CD4-positive, CD25-positive, alpha-beta regulatory T cell (primary cell): Measurements from ENCODE around the gene PRKAG2. TPM values are rescaled to one million over a fixed set of nuclear protein-coding genes. Genes with fewer than 3 reads are reported as not detected.

Experiments used
- ATAC-seq, 2 donors: fragments of 150-1000 bp; cut with Tn5 transposase; one replicate each; pipeline ENCODE4 v1.10.0; 2021; ENCODE audit warnings: low read depth in 2 of 2, moderate number of reproducible peaks in 2 of 2, moderate library complexity in 1 of 2
- DNase-seq, 3 donors: peaks; one replicate each; pipeline versions ENCODE4 v3.0.0 to v3.0.0-alpha.2; 2012 to 2022; ENCODE audit warnings: mixed read lengths in 1 of 3
- H3K27ac ChIP-seq: one replicate; pipeline ENCODE4 v1.7.0; 2013; ENCODE audit warnings: mild to moderate bottlenecking, low read length; ENCODE audit not compliant: insufficient read depth, poor library complexity, severe bottlenecking
- H3K27me3 ChIP-seq: one replicate; pipeline ENCODE4 v1.7.0; 2013; ENCODE audit warnings: low read length; ENCODE audit not compliant: control insufficient read depth, insufficient read depth
- H3K36me3 ChIP-seq: one replicate; pipeline ENCODE4 v1.7.0; 2013; ENCODE audit warnings: mild to moderate bottlenecking, low read length, moderate library complexity; ENCODE audit not compliant: control insufficient read depth, insufficient read depth
- H3K4me1 ChIP-seq: 2 replicates; pipeline ENCODE4 v1.7.0; 2013; ENCODE audit warnings: mild to moderate bottlenecking, low read length; ENCODE audit not compliant: insufficient read depth, control insufficient read depth, poor library complexity, severe bottlenecking
- H3K4me3 ChIP-seq: one replicate; pipeline ENCODE4 v1.7.0; 2013; ENCODE audit warnings: low read depth, mild to moderate bottlenecking, low read length, moderate library complexity
- H3K9me3 ChIP-seq, 2 experiments: 1 replicate in 1 of 2; 2 replicates in 1 of 2; pipeline ENCODE4 v1.7.0; 2013; ENCODE audit warnings: low read length in 2 of 2, mild to moderate bottlenecking in 1 of 2, moderate library complexity in 1 of 2; ENCODE audit not compliant: control insufficient read depth in 2 of 2
- H3K27ac Mint-ChIP-seq, 3 donors: one replicate each; pipeline ENCODE4 v1.8.0; 2020 to 2022; ENCODE audit warnings: mild to moderate bottlenecking in 3 of 3, mixed read lengths in 3 of 3, moderate library complexity in 2 of 3
- H3K27me3 Mint-ChIP-seq: one replicate; pipeline ENCODE4 v1.8.0; 2022; ENCODE audit warnings: mild to moderate bottlenecking, mixed read lengths
- H3K36me3 Mint-ChIP-seq: one replicate; pipeline ENCODE4 v1.8.0; 2020; ENCODE audit warnings: mixed read lengths
- H3K4me1 Mint-ChIP-seq, 4 donors: one replicate each; pipeline ENCODE4 v1.8.0; 2020 to 2022; ENCODE audit warnings: mixed read lengths in 4 of 4, mild to moderate bottlenecking in 1 of 4
- H3K4me3 Mint-ChIP-seq, 4 donors: one replicate each; pipeline ENCODE4 v1.8.0; 2020 to 2022; ENCODE audit warnings: mild to moderate bottlenecking in 4 of 4, mixed read lengths in 4 of 4, moderate library complexity in 3 of 4
- H3K9me3 Mint-ChIP-seq, 7 donors: one replicate each; pipeline ENCODE4 v1.8.0; 2020 to 2022; ENCODE audit warnings: mixed read lengths in 7 of 7, mild to moderate bottlenecking in 3 of 7, moderate library complexity in 2 of 7
- polyA plus RNA-seq, 4 donors: library from polyadenylated mRNA; unstranded; fragments of 300-500 nt; fragmentation: Illumina TruSeq; gene quantifications; one replicate each; pipeline ENCODE4 v1.2.3, GENCODE V29; 2021
- total RNA-seq: library from RNA; stranded (reverse); gene quantifications from one replicate; pipeline ENCODE4 v1.2.3, GENCODE V29; 2022

Gene PRKAG2
- total and polyA plus RNA-seq, 5 donors from 2014 or later, result 19.9 to 43.0 (median 26.1) TPM

DNA sequence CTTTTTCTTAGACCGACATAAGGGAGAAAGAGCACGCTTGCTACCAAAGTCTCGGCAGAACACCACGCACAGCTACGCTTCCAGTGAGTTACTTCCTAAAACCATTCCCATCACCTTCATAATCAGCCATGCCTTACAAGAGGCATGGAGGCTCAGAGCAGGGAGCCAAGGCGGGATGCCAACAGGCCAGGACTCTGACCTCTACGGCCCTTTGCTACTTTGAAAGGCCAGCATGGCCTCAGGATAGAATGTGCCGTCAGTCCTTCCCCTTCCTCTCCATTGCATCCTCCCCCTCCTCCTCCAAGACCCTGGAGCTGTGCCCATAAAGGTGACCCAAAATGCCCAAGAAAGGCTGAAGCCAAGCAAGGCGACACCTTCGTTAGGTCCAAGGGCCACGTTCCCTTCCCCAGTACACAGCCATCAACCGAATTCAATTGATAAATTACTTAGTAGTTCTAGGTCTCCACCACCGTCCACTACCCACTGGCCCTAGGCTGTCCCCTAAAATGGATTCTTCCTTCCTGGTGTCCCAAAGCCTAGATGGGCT is 5.7 kb downstream of the PRKAG2 start:
- Mint-ChIP-seq H3K4me1 (peaks cover 3 to 54% (median 23%) of the 10 kb centered on the region in 4 donors), H3K4me3 (peak overlapping the region in 1 of 4 donors; percentile 60), H3K27ac (no peak overlapping the region), H3K27me3 (peaks cover 5% of the 10 kb centered on the region), H3K9me3 (no peaks in the 10 kb centered on the region), H3K36me3 (no peaks in the 10 kb centered on the region)
- Histone ChIP-seq H3K36me3 (no peaks in the 10 kb centered on the region), H3K27me3 (no peaks in the 10 kb centered on the region), H3K9me3 (no peaks in the 10 kb centered on the region), H3K27ac (no peak overlapping the region), H3K4me1 (peaks cover 5% of the 10 kb centered on the region), H3K4me3 (no peak overlapping the region)
- ATAC-seq, result no peak
- no peak for DNase-seq

DNA sequence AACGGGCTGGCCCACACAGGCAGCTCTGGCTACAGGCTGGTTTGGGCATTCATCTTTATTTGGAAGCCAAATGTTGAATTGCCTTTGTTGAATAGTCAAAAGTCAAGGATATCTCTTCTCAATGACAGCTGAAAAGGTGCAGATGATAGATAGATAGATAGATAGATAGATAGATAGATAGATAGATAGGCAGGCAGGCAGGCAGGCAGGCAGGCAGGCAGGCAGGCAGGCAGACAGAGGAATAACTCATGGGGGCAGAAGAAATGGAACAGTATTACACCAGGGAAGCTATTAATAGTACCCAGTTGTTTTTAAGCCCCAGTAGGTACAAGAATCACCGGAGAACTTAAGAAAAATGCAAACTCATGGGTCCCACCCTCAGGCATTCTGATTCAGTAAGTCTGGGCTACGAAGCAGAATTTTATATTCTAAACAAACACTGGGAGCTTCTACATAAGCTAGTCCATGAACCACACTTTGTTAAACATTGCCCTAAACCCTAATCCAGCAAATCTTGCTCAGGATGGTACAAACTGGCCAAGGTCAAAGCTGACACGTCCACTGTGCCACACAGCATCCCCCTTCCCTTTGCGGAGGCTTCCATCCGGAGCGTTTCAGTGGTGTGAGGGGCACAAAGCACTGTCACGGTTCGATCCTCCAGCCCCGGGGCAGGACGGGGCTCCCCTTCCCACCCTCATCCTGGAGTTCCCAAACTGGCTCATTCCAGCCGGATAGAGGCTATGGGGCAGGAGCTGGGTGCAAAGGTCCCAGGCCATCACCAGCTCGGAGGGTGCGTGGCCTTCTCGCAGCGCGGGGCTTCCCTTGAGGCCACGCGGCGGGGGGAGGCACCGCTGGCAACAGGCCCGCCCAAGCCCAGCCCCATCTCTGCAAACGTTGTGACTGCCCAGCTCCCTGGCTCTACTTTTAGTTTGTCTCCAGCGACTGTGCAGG is 6.7 kb downstream of the PRKAG2 start:
- peaks cover 3 to 56% (median 26%) of the 10 kb centered on the region in 4 donors for H3K4me1 Mint-ChIP-seq

DNA sequence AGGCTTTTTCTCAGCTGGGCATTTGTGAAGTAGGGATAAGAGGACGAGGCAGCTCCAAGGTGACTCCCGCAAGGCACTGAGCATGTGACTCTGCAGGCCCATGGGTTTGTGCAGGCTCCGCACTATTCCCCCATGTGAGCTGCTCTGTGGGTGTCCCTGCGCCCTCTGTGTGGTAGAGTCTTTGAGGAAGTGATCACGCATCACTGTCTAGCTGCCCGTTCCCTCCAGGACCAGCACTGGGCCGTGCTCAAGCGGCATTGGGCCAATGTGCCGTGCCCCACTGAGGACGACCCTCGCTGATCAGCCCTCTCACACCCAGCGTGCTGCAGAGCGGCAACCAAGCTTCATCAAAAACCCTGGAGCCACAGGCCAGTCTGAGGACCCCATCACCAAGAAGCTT is 7.5 kb downstream of the PRKAG2 start:
- no peak for DNase-seq
- Mint-ChIP-seq H3K9me3 (no peaks in the 10 kb centered on the region), H3K27me3 (no peaks in the 10 kb centered on the region), H3K36me3 (peaks cover 4% of the 10 kb centered on the region), H3K4me3 (peak overlapping the region in 1 of 4 donors; percentile 33), H3K27ac (no peak overlapping the region), H3K4me1 (peaks cover 3 to 55% (median 28%) of the 10 kb centered on the region in 4 donors)
- Histone ChIP-seq H3K27ac (no peak overlapping the region), H3K9me3 (no peaks in the 10 kb centered on the region), H3K27me3 (no peaks in the 10 kb centered on the region), H3K4me3 (no peak overlapping the region), H3K4me1 (no peaks in the 10 kb centered on the region), H3K36me3 (no peaks in the 10 kb centered on the region)
- ATAC-seq, result no peak

More for the DNA sequence above, 6.7 kb downstream of the PRKAG2 start:
- no peak for ATAC-seq
- Mint-ChIP-seq H3K4me3 (peak overlapping the region in 1 of 4 donors; percentile 33), H3K27ac (no peak overlapping the region), H3K36me3 (peaks cover under 1% of the 10 kb centered on the region), H3K9me3 (no peaks in the 10 kb centered on the region), H3K27me3 (no peaks in the 10 kb centered on the region)
- Histone ChIP-seq H3K9me3 (no peaks in the 10 kb centered on the region), H3K4me3 (no peak overlapping the region), H3K4me1 (peaks cover 4% of the 10 kb centered on the region), H3K27me3 (no peaks in the 10 kb centered on the region), H3K36me3 (no peaks in the 10 kb centered on the region), H3K27ac (no peak overlapping the region)
- DNase-seq, result no peak

DNA sequence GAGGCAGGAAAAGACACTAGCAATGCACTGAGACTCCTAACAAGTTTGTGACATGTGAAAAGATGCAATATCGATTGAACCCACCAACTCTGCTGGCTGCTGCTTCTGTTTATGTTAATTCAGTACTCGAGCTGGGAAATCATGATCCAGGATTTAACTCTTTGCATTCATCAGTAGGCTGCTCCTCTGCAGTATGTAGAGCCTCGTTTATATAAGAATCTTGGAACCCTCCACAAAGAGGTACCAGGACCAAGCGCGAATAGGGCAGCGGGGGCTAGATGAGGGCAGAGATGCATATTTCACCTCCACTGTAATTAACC is 7.8 kb downstream of the PRKAG2 start:
- DNase-seq, result no peak
- no peak overlapping the region for H3K27ac ChIP-seq
- H3K4me1 Mint-ChIP-seq, result peaks cover 3 to 58% (median 29%) of the 10 kb centered on the region in 4 donors
- no peaks in the 10 kb centered on the region for H3K27me3 ChIP-seq
- no peaks in the 10 kb centered on the region for H3K36me3 ChIP-seq
- peaks cover 7% of the 10 kb centered on the region for H3K36me3 Mint-ChIP-seq
- no peaks in the 10 kb centered on the region for H3K9me3 ChIP-seq
- ATAC-seq, result no peak
- no peak overlapping the region for H3K27ac Mint-ChIP-seq
- no peak overlapping the region for H3K4me3 Mint-ChIP-seq
- no peaks in the 10 kb centered on the region for H3K9me3 Mint-ChIP-seq
- no peaks in the 10 kb centered on the region for H3K27me3 Mint-ChIP-seq
- no peaks in the 10 kb centered on the region for H3K4me1 ChIP-seq
- no peak overlapping the region for H3K4me3 ChIP-seq

DNA sequence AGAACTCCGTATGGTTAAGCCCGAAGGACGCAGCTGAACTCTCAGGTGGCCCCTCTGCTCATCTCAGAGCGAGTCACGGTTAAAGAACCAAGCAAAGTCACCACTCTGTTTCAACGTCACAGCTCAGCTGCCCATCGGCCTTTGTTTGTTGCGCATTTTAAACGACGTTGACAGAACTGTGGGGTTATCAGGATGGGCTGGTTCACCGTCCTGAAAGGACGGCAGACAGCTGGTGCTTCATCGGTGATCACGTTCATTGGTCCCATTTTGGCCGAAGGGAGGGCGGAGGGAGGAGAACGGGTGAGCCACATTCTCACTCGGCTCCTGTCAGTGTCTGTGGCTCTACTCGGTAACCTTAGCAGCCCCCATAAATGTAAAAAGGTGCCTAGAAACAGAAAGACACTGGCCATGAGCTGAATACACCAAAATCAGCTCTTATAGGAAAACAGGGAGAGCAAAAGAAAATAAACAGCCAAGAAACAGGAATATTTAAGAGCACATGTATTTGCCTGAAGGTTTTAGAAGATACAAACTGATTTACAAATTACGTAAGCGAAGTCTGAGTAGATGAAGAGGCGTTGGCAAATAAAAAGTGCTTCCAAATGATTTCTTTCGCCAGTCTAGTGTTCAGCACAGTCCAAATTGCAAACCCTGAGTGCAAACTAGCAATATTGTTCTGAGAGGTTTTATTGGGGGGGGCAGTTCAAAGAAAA is 8.4 kb downstream of the PRKAG2 start:
- Mint-ChIP-seq H3K36me3 (peaks cover 7% of the 10 kb centered on the region), H3K9me3 (no peaks in the 10 kb centered on the region), H3K27ac (peak overlapping the region in 1 of 3 donors; percentile 36), H3K4me3 (no peak overlapping the region), H3K27me3 (no peaks in the 10 kb centered on the region), H3K4me1 (peaks cover 3 to 56% (median 28%) of the 10 kb centered on the region in 4 donors)
- ATAC-seq (no peak), DNase-seq (no peak)
- Histone ChIP-seq H3K4me3 (no peak overlapping the region), H3K9me3 (no peaks in the 10 kb centered on the region), H3K36me3 (no peaks in the 10 kb centered on the region), H3K27me3 (no peaks in the 10 kb centered on the region), H3K4me1 (no peaks in the 10 kb centered on the region), H3K27ac (no peak overlapping the region)

DNA sequence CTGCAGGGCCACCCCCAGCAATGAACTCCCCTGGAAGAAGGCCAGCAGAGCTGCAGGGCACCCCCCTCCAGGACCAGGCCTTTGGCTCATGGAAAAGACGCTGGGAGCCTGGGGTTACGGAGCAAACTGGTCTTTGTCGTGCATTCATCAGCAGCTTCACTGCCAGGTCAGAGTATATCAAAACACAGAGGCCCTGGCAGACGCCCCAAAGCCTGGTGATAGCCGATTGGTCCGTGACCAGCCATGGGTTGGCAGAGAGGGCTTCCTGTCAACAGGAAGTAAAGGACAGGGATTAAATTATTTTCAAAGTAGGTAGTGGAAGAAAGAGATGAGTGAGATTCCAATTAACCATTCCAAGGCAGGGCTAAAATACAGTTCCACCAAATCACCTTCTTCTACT is 9.0 kb downstream of the PRKAG2 start:
- Histone ChIP-seq H3K27ac (no peak overlapping the region), H3K27me3 (no peaks in the 10 kb centered on the region), H3K9me3 (no peaks in the 10 kb centered on the region), H3K36me3 (no peaks in the 10 kb centered on the region), H3K4me3 (no peak overlapping the region), H3K4me1 (no peaks in the 10 kb centered on the region)
- H3K4me1 Mint-ChIP-seq, result peaks cover 3 to 50% (median 23%) of the 10 kb centered on the region in 4 donors
- H3K9me3 Mint-ChIP-seq, result no peaks in the 10 kb centered on the region
- DNase-seq (no peak), ATAC-seq (no peak)
- no peaks in the 10 kb centered on the region for H3K27me3 Mint-ChIP-seq
- H3K4me3 Mint-ChIP-seq, result no peak overlapping the region
- peaks cover 7% of the 10 kb centered on the region for H3K36me3 Mint-ChIP-seq
- peak overlapping the region in 1 of 3 donors; percentile 75 for H3K27ac Mint-ChIP-seq

DNA sequence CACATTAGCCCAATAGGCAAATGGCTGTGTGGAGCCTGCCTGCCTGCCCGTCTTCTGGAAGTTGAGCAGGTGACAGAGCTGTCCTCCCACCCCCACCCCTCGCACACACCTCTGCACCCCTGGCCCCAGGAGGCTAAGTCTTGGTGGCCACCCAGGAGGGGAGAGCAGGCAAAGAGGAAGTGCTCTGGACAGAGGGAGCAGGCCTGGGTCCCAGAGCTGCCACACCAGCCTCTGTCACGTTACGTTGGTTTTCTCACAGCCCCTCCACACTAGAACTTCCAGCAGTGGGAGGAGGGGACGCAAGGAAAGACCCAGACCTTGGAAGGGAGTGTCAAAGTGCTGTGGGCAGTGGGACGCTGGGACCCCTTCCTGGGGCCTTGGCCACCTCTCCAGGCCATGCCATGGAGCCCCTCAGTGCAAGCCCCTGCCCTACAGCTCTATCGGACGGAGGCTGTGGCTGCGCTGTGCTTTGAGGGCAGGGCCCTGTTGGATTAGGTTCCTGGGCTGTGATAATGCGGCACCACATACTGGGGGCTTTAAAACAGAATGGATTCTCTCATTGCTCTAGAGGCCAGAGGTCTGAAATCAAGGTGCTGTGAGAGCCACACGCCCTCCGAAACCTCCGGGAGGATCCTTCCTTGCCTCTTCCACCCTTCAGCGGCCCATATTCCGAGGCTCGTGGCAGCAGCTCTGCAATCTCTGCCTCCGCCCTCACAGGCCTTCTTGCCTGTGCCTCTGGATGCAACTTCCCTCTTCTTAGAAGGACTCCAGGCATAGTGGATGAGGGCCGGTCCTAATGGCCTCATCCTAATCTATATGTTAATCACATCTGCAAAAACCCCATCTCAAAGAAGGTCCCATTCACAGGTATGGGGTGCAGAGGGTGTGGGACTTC is 9.9 kb downstream of the PRKAG2 start:
- Mint-ChIP-seq H3K4me3 (no peak overlapping the region), H3K36me3 (peaks cover 7% of the 10 kb centered on the region), H3K27ac (peak overlapping the region in 1 of 3 donors; percentile 75), H3K27me3 (no peaks in the 10 kb centered on the region), H3K4me1 (peaks cover 3 to 47% (median 20%) of the 10 kb centered on the region in 4 donors), H3K9me3 (no peaks in the 10 kb centered on the region)
- DNase-seq (no peak), ATAC-seq (no peak)
- H3K27me3 ChIP-seq, result no peaks in the 10 kb centered on the region
- H3K4me3 ChIP-seq, result no peak overlapping the region
- no peaks in the 10 kb centered on the region for H3K9me3 ChIP-seq
- no peaks in the 10 kb centered on the region for H3K4me1 ChIP-seq
- no peak overlapping the region for H3K27ac ChIP-seq
- no peaks in the 10 kb centered on the region for H3K36me3 ChIP-seq
